Measurements from ENCODE around the gene CNKSR3.

Gene CNKSR3

DNA sequence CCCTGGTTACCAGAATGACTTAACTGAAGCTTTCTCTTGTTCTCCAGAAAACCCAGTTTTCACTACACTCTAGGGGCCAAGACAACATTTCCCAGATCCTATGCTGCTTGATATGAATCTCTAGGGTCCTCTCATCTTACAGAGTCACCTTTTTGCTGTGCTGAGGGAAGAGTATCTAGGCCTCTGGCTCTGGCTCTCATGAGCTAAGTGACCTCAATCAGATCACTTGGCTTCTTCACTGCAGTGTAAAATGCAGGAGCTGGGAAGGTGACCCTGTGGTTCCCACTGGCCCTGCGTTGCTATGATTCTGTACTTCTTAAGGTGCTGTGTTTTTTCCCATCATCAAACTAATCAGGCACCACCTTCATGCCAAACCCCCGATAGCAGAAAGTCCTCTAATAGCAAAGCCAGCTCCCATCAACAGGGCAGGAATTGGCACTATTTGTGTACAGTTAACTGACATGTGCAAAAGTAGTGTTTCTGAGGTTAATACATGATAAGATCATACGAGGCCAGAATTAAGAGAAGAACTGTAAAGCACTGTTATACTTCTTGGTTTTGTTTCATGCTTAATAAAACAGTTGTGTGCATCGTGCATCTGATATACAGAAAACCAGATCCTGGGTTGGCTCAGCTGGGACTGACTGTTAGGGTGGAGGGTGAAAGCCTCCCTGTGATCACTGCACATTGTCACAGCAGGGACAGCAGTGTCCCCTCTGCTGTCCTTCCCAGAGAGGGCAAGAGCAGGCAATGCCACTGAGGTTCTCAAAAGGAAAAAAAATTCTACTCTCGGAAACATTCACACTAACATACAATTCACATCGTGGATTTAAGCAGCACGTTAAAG, 46.7 kb downstream of the CNKSR3 start:
- Histone ChIP-seq H3K4me1 (ENCODE audit: insufficient read depth, low read length) (no peaks in the 10 kb centered on the region), H3K36me3 (ENCODE audit: insufficient read depth, low read length) (no peaks in the 10 kb centered on the region), H3K79me2 (ENCODE audit: insufficient read depth, low read length) (no peaks in the 10 kb centered on the region), H3K4me3 (ENCODE audit: low read depth in 1 of 2, low read length in 2 of 2) (no peak overlapping the region), H4K20me1 (ENCODE audit: insufficient read depth, low read length) (no peaks in the 10 kb centered on the region), H3K27ac (ENCODE audit: low read length) (no peak overlapping the region), H3K9ac (ENCODE audit: low read depth, low read length) (no peak overlapping the region), H2AFZ (ENCODE audit: low read depth, low read length) (no peak overlapping the region), H3K9me3 (ENCODE audit: insufficient read depth, low read length, severe bottlenecking) (no peaks in the 10 kb centered on the region), H3K27me3 (ENCODE audit: insufficient read depth, low read length, poor library complexity) (no peaks in the 10 kb centered on the region), H3K4me2 (ENCODE audit: insufficient read depth, low read length) (no peak overlapping the region)
- TF ChIP-seq, protein P1, sequence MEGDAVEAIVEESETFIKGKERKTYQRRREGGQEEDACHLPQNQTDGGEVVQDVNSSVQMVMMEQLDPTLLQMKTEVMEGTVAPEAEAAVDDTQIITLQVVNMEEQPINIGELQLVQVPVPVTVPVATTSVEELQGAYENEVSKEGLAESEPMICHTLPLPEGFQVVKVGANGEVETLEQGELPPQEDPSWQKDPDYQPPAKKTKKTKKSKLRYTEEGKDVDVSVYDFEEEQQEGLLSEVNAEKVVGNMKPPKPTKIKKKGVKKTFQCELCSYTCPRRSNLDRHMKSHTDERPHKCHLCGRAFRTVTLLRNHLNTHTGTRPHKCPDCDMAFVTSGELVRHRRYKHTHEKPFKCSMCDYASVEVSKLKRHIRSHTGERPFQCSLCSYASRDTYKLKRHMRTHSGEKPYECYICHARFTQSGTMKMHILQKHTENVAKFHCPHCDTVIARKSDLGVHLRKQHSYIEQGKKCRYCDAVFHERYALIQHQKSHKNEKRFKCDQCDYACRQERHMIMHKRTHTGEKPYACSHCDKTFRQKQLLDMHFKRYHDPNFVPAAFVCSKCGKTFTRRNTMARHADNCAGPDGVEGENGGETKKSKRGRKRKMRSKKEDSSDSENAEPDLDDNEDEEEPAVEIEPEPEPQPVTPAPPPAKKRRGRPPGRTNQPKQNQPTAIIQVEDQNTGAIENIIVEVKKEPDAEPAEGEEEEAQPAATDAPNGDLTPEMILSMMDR (IDR thresholded peaks at IDR 0.05; ENCODE audit: borderline replicate concordance, extremely low read depth, low read length, poor library complexity, severe bottlenecking): no peak
- TF ChIP-seq EZH2 (IDR thresholded peaks at IDR 0.05; ENCODE audit: borderline replicate concordance, low read depth, low read length, severe bottlenecking): no peak
- no peak for ATAC-seq (ENCODE audit: insufficient read depth, low read depth)
- DNase-seq: no peak

DNA sequence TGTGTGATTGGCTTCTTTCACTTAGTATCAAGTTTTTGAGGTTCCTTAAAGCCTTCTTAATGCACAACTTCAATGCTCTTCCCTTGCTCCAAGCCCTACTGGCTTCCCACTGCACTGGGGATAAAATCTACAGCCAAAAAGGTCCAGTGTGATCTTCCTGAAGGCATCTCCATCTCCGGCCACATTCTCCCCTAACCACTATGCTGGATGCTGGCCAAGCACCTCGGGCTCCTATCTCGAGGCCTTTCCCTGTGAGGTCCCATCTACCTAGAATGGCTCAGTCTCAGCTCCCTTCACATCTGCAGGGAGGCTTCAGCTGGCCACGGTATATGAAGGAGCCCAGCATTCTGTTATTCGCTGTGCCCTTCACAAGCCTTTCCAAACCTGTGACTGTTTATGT, 48.1 kb downstream of the CNKSR3 start:
- Histone ChIP-seq H3K9ac (ENCODE audit: low read depth, low read length) (no peak overlapping the region), H3K4me2 (ENCODE audit: insufficient read depth, low read length) (no peak overlapping the region), H3K36me3 (ENCODE audit: insufficient read depth, low read length) (no peaks in the 10 kb centered on the region), H3K9me3 (ENCODE audit: insufficient read depth, low read length, severe bottlenecking) (no peaks in the 10 kb centered on the region), H3K4me3 (ENCODE audit: low read depth in 1 of 2, low read length in 2 of 2) (no peak overlapping the region), H4K20me1 (ENCODE audit: insufficient read depth, low read length) (no peaks in the 10 kb centered on the region), H3K27ac (ENCODE audit: low read length) (no peak overlapping the region), H3K4me1 (ENCODE audit: insufficient read depth, low read length) (no peaks in the 10 kb centered on the region), H2AFZ (ENCODE audit: low read depth, low read length) (no peak overlapping the region), H3K27me3 (ENCODE audit: insufficient read depth, low read length, poor library complexity) (peaks cover 7% of the 10 kb centered on the region), H3K79me2 (ENCODE audit: insufficient read depth, low read length) (no peaks in the 10 kb centered on the region)
- DNase-seq (no peak), ATAC-seq (ENCODE audit: insufficient read depth, low read depth) (no peak)
- TF ChIP-seq, protein P1 (IDR thresholded peaks at IDR 0.05; ENCODE audit: borderline replicate concordance, extremely low read depth, low read length, poor library complexity, severe bottlenecking): no peak
- TF ChIP-seq EZH2 (IDR thresholded peaks at IDR 0.05; ENCODE audit: borderline replicate concordance, low read depth, low read length, severe bottlenecking): no peak

DNA sequence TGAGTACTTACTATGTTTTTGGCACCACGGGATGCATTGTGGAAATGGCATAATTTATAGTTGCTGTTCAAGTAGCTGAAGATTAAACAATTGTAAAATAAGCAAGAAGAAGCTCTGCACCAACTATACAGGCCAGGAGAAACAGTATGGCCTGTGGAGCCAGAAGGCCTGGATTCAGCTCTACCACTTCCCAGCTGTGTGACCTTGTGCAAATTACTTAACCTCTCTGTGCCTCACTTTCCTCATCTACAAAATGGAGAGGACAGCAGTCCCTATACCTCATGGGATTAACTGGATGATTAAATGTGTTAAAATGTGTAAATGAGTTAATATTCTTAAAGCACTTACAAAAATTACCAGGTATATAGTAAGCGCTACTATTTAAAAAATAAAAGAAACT, 49.1 kb downstream of the CNKSR3 start:
- Histone ChIP-seq H3K4me3 (ENCODE audit: low read depth in 1 of 2, low read length in 2 of 2) (no peak overlapping the region), H3K27ac (ENCODE audit: low read length) (no peak overlapping the region), H4K20me1 (ENCODE audit: insufficient read depth, low read length) (no peaks in the 10 kb centered on the region), H3K9ac (ENCODE audit: low read depth, low read length) (no peak overlapping the region), H3K9me3 (ENCODE audit: insufficient read depth, low read length, severe bottlenecking) (no peaks in the 10 kb centered on the region), H3K27me3 (ENCODE audit: insufficient read depth, low read length, poor library complexity) (peaks cover 7% of the 10 kb centered on the region), H3K4me2 (ENCODE audit: insufficient read depth, low read length) (no peak overlapping the region), H3K36me3 (ENCODE audit: insufficient read depth, low read length) (no peaks in the 10 kb centered on the region), H2AFZ (ENCODE audit: low read depth, low read length) (no peak overlapping the region), H3K79me2 (ENCODE audit: insufficient read depth, low read length) (no peaks in the 10 kb centered on the region), H3K4me1 (ENCODE audit: insufficient read depth, low read length) (no peaks in the 10 kb centered on the region)
- TF ChIP-seq, protein P1 (IDR thresholded peaks at IDR 0.05; ENCODE audit: borderline replicate concordance, extremely low read depth, low read length, poor library complexity, severe bottlenecking): no peak
- DNase-seq (no peak), ATAC-seq (ENCODE audit: insufficient read depth, low read depth) (no peak)

All from DND-41 (cell line).